Suppressor macrophage treated with lipopolysaccharide for 4 hours (primary cell): ENCODE data around the gene BMPER.

ENCODE experiments used
- DNase-seq: peaks from one replicate; pipeline ENCODE4 v3.0.0-alpha.2; 2020

Gene BMPER

DNA sequence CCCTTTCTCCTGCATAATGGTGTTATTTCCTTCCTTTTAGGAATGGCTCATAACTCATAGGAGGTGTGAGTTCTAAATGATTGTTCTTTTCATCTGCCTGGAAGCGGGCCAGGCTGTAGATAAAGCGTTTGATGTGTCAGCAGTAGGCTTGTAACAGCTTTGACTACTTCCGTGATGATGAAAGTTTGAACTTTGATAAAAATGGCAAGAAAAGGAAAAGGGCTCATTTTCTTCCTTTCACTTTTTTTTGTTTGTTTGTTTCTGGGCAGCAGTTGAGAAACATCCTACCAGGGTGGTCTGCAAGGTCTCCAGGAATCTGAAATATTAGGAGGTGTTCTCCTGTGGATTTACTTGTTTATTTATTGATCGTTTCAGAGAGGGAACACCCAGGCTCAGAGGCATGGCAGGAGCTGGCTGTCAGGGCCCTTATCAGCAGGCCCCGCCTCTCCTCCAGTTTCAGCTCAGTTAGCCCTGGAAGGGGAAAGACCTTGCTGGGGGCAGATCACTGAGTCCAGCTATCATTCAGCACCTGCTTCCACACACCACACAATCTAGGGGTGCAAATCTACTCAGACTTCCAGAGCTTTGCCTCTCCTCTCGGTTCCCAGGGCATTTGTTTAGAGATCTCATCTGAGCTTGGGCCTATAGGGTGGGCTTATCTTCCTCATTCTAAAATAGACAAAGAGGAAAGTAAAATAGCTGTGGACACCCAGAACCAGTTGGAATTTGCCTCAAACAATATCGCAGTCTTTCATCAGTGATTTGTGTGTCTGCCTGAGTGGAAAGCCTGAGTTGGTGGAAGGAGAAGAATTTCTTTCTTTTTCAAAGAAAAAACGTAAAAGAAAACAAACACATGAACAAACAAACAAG lies 130.9 kb downstream of the BMPER start:
- DNase-seq: no peak

DNA sequence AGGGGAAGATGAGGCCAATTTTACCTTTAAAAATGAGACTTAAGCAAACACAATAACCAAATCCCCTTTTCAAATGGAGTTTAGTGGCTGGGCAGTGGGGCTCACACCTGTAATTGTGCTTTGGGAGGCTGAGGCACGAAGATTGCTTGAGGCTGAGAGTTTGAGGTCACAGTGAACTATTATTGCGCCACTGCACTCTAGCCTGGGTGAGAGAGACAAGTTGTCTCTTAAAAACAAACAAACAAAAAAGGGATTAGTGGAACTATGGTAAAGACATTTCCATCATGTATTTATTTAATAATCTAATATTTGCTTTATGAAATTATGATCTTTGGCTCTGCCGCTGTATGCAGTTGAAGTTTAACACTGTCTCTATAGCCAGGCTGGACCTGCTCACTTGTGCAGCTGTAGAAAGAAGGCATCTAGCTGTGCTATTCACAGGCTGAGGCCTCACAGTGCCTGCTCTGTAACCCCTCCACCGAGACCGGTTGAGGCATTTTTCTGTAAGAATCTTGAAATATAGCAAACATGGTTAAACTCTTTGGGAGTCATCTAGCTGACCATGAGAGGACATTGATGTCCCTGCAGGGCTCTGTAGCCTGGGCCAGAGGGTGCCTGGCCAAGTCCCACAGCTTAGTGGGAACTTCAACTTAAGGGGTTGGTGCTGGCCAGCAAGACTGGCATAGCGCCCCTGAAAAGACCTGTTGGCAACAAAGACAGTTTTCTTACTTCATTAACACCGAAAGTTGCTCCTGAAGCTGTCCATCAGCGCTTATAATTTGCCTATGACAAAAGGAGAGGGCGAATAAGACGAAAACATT lies 131.8 kb downstream of the BMPER start:
- no peak for DNase-seq

DNA sequence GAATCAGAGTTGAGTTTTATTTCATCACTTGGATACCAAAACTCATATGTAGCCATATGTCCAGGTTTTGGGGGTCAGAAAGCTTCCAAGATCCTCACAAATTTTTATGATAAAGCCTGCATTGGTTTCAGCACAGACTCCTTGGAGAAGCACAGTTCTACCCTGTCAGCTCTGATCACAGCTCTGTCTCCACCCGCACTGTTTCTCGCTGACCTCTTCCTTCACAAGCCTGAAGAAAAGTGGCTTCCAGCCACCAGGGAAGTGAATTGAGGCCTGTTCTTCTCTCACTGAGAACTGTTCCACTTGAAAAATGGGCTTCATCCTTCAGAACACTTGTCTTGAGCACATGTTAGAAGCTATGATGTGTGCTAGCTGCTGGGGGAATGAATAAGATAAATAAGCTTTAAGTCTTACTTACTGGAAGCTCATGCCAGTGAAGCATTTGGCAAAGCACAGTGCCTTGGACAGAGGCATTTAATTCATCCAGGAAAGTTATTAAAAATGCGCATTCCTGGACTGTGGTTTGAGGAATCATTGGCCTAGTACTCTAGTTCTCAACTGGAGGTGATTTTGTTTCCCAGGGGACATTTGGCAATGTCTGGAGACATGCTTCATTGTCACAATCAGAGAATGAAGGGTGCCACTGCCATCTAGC lies 133.6 kb downstream of the BMPER start:
- DNase-seq: no peak

DNA sequence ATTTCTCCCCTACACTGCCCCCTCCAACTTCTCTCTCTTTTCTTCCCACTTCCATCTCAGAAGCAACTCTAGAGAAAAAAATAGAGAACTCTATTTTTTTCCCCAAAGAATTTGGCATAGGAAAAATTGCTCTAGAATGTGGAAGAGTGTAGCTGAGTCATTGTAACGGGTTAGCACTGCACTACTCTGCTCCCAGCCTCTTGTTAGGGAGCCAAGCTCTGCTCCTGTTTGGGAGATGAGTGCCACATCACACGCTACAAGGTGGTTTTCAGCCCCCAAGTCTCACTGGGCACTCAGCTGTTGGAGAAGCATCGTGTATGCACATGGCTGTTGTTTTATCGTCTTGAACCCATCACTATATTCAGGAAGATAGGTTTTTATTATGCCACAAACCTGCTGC lies 136.4 kb downstream of the BMPER start:
- DNase-seq: no peak

DNA sequence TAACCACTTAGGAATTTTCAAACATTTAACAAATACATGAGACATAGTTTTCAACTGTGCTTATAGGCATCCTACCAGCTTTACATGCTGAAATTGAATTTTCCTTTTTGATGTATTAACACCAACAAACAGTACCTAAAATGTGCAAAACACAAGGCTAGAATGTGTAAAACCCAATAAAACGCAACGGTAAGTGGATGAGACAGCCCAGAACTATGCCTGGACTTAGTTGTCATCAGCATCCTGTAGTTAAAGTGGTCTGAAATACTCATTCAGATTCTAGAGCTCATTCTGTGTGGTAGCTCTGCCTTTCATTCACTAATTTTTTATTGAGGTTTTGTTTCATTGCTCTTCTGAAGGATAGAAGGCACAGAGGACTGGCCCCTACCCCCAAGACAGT lies 137.1 kb downstream of the BMPER start:
- DNase-seq: no peak

DNA sequence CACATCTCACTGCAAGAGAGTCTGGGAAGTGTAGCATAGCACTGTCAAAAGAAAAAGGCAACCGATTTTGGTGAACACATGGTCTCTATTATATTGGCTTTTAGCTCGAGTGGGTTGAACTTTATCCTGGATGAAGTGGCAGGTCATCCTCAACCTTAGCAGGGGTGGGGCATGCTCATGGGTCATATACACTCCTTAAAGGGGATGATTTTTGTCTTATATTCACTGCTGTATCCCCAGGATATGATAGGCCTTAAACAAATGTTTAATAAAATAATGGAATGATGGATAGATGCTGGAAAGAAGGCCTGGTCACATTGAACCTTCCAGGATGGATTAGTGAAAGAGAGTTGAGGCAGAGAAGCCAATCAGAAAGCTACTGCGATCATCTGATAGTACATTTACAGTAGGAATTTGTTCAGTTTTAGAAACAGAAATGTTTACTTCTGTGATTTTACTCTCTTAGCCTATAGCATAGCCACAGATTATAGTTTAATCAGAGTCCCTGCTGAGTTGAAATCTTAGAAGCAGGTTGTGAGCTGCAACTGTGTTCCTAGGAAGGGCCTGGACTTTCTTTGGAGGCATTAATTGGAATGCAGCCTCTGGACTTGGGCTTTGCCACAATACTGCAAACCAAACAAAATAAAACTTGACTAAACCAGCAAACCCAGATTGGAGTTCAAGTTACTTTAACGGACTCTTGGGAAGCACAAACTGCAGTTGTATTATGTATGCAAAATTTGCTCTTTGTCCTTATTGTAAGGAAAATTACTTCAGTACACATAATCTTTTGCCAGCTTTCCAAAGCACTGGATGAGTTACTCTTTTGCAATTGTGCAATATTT lies 138.3 kb downstream of the BMPER start:
- DNase-seq: no peak

DNA sequence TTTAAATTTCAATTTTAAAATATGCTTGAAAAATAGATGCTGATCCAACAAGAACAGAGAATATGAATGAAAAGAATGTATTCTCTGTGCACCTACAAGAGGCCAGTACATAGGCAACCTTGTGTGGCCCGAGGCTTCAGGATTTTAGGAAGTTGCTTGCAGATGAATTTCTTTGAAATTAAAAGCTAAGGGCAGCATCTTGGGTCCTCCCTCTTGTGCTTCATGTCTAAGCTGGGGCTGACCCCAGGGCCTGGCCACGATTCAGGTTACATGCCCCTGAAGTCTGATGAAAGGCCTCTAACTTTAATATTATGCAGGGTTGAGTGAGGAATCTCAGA lies 138.9 kb downstream of the BMPER start:
- no peak for DNase-seq

DNA sequence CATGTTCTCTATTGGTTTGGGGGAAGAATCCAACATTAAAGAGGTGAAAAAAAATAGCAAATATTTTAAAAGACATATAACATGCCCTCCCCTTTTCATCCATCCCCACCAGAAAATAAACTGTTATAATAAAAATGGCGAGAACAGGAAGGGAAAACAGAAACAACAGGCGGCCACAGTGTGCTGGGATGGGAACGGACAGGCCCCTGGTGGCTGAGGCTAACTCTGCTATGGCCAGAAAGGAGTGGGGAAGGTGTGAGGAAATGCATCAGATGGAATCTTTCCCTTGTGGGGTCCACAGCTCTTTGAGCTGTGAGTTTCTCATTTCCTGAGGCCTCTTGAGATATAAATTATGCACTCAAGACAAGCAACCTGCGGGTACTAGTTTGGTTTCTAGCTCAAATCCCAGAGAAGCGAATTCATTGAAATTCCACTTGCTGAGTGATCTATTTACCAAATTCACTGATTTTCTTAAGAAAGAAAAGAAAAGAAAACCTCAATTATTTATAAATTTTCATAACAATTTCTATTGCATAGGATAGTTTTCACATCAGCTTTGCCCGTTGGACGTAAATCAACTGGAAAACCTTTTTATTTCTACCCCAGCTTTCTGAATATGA lies 139.5 kb downstream of the BMPER start:
- DNase-seq: no peak

DNA sequence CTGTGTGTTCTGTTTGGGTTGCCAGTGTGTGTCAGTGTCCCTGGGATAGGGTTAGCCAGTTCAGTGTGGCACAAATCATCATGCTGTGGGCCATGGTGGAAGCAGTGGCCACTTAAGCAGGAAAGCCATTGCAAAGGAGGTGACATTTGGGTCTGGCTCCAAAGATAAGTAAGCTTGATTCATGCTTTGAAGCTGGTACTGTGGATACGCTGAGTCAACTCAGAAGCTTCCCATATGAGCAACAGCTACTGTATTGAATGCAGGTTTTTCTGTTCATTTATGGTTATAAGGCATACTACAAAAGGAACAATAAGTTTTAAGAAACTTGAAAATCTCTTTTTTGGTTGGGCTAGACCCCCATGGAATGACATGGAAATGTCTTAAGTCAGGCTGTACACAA lies 143.1 kb downstream of the BMPER start:
- DNase-seq: no peak

DNA sequence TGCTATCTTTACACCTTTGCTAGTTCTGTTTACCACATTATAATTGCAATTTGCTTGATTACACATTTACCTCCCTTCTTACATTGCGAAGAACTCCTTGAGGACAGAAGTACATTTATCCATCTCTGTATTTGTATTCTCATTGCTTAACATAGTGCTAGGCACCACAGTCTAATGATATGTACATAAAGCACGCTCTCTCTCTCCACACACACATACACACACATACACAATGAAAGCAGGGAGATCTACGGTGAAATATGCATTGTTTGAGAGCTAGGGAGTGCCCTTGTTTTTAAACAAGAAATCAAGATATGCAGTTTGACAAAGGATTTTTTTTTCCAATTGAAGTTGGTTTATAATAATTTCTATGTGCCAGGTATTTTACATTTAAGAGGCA lies 148.7 kb downstream of the BMPER start:
- no peak for DNase-seq

DNA sequence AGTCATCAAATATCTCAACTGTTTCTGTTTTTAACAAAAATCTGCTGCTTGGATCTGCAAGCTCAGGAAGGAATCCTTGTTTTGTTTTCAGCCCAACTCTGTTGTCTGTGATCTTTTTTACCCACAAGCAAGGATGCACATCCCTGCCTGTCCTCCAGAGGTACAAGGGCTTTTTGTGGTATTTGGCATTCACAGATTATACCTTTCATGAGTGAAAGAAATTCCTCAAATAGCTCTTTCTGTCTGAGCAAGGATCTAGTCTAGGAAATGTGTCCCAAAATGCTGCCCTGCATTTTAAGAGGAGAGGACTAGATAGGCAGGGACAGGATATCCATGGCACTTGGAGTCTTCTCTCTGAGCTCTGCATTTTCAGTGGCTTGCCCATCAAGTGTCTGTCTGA lies 151.8 kb downstream of the BMPER start:
- DNase-seq: no peak

DNA sequence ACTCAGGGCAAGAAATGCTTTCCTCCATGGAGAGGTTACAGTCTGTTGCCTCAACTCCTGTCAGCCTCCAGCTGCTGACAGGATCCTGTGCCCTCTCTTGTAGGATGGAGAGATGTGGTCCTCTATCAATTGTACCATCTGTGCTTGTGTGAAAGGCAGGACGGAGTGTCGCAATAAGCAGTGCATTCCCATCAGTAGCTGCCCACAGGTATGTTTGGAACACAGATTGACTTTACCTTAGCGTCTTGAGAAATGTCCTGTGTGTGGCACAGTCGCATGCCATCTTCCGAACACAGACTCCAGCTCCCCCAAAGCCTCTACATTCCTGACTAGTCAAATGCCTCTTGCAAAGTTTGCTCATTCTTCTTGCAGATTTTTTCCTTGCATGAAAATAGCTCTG lies 152.6 kb downstream of the BMPER start:
- no peak for DNase-seq

DNA sequence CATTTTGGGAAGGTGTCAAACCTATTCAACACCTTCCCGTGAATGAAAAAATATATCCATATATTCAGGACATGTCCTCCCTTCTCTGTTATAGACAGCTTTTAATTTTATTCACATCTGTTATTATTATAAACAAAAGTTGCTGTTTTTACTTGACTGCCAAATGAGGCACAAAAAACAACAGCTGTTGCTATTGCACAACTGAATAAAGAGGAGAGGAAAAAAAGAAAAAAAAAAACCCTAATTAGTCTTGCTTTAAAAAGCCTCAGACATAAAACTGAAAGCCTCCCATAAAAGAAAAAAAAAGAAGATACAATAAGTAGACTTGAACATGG lies 153.4 kb downstream of the BMPER start:
- DNase-seq: no peak

DNA sequence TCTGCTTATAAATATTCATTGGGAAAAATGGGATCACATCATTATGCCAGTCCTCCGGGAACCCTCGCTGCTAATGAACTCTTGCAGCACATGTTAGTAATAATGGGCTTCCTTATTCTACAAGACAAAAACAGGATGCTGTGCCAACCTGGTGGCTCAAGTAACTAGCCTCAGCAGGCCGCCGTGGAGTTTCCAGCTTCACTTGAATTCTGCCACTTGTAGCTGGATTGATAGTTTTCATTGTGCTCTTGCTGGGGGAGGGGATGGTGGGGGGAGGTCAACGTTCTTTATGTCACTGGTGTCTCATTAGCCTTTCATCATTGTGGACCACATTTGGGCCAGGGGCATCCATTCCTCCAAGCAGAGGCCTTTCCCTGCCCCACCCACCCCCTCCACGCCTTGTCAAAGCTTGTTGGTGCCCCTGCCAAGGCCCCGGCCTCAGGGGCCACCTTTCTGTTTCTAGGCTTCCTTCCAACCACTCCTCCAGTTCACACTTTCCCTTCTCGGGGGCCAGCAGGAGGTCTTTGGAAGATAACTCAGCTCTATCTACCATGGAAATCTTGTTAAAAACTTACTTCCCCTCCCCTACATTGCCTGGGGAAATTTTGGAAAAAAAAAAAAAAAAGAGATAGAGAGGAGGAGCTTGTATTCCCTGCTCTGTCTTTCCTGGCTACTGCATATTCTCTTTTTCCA lies 153.9 kb downstream of the BMPER start:
- no peak for DNase-seq

DNA sequence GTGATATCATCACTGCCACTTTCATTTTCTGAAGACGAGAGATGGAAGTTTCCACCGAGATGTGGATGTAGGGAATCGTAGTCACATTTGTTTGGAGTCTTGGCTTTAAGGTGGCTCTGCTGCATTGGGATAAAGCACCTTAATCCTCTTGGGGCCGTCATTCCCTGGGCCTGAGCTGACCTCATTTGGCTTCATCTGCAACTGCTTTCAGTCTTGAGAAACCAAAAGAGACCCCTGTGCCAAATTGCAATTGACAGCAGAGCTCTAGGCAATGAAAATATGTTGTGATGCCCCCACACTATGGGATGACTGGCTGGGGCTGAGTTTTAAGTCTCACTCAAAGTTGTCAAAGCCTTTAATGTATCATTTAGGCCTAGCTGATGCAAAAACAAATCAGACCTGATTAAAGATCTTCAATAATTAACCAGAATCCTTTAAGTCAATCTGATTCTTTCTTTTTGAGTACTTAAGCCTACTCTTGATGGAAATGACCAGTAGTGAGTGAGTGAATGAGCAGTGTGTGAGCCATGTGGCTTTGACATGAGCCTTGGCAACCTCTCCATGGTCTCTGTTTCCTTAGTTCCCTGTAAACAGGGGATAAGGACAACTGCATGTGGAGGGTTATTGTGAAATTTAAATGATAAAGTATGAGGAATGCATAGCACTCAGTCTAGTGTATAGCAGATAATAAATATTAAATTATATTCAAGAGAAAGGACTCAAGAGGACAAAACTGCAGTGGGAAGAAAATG lies 155.0 kb downstream of the BMPER start:
- no peak for DNase-seq

DNA sequence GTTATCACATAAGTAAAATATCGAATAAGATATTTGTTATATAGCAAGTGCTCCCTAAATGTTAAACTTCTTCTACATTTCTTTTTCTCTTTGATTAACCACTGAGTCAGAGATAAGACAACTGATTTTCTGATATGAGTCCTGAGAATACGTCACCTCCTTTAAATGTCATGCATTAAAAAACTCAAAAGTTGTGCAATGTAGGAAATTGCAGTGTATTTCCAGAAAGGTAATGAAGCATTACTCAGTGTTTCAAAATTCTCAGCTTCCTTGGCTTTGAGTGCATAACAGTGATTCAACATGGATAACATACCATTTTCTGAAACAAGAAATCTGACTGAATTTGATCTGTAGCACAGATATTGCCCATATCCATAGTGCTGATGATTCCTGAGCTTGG lies 155.8 kb downstream of the BMPER start:
- no peak for DNase-seq

DNA sequence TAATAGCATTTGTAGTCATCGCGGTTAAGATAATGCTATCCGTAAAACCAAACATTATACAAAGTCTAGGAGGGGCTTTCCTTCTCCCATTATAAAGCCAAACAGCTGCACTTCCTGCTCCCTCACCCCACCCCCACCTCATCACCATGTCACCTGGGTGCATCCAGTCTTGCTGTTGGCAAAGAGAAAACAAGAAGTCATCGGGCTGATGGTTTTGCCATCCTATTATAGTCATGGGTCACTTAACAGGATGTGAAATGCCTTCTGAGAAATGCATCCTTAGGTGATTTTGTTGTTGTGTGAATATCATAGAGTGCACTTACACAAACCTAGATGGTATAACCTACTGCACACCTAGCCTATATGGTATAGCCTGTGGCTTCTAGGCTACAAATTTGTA lies 157.0 kb downstream of the BMPER start:
- DNase-seq: no peak

DNA sequence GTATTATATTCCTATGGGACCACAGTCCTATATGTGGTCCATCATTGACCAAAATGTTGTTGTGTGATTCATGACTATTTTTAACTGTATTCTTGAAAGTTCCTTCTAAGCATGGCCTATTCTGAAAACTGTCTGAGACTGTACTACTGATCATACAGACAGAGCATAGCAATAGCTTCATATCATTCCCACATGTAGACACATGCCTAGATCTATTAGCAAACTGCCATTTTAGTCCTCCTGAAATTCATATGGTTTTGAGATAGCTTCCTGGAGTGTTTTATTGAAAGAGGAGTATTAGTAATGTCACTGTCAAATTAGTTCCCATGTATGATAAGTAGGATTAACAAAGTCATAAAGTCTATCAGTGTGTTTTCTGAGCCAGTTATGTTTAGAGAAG lies 157.5 kb downstream of the BMPER start:
- DNase-seq: no peak

DNA sequence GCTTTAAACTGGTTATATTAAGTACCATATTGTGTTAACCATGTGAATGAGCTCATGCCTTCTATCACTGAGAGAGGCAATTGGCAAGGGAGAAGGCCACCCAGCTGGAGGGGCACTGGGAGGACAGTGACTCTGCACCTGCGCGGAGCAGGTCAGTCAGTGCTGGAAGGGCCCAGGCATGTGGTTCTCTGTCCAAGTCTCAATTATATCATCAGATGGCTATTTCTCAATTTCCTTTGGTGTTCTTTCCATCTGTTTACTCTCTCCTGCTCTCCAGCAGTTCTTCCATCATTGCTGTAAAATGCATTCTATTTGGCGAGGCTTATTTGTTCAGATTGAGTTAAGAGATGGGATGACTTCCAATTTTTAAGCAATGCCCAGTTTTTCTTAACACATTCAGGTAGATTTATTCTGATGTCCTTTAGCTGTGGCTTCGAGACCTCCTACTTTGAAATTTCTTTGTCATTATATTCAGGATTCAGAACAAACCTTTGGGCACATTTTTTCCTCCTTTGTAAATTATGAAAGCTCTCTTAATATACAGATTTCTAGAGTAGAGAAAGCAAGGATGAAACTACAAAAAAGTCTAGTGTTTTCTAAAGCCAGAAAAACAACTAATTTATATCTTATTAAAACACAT lies 159.3 kb downstream of the BMPER start:
- DNase-seq: no peak

DNA sequence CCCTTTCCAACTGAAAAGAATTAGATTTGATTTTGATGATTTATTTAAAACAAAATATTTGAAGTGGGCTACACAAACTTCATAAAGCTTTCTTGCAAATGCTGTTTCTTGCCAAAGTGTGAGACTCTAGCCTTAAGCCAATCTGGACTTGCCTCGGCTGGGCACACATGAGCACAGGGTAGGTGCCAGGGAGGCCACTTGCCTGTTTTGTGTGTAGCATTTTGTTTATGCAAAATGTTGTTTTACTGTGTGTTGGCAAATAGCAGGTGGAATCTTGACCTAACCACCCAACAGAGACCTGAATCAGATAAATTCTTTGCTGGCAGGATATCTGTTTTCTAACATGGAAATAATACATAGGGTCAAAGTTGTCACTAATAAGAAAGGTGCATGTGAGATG lies 161.1 kb downstream of the BMPER start:
- DNase-seq: no peak
